HCT116 (cell line): Measurements from ENCODE around the gene CDH4.

Experiments used
- CBX3 ChIP-seq: IDR thresholded peaks from 2 replicates; pipeline ENCODE4 v1.6.1; 2012; ENCODE audit warnings: low read depth
- EGR1 ChIP-seq: IDR thresholded peaks from 2 replicates; pipeline ENCODE4 v1.6.1; 2012; ENCODE audit warnings: low read depth
- EZH2 ChIP-seq: fragments of 200-600 bp; sonication (generic); IDR thresholded peaks from 2 replicates; pipeline ENCODE4 v1.6.1; 2017; ENCODE audit warnings: antibody characterized with exemption, mixed run types
- EZH2phosphoT487 ChIP-seq: fragments of 200-600 bp; IDR thresholded peaks from 2 replicates; pipeline ENCODE4 v1.6.1; 2018; ENCODE audit warnings: antibody characterized with exemption, borderline replicate concordance
- POLR2A ChIP-seq: IDR thresholded peaks from 2 replicates; pipeline ENCODE4 v1.7.0; 2011; ENCODE audit warnings: borderline replicate concordance; ENCODE audit not compliant: insufficient read depth, insufficient read length; ENCODE audit errors: extremely low read depth
- POLR2AphosphoS5 ChIP-seq: IDR thresholded peaks from 2 replicates; pipeline ENCODE4 v1.6.1; 2011; ENCODE audit warnings: mild to moderate bottlenecking, low read depth, low read length, moderate library complexity
- SIN3A ChIP-seq: IDR thresholded peaks from 2 replicates; pipeline ENCODE4 v1.6.1; 2012; ENCODE audit warnings: low read depth
- SP1 ChIP-seq: IDR thresholded peaks from 2 replicates; pipeline ENCODE4 v1.6.1; 2012; ENCODE audit warnings: low read depth
- SRF ChIP-seq: IDR thresholded peaks from 2 replicates; pipeline ENCODE4 v1.6.1; 2012; ENCODE audit warnings: low read depth
- ZNF274 ChIP-seq: fragments of 200-500 bp; sonication (Bioruptor generic); IDR thresholded peaks from 2 replicates; pipeline ENCODE4 v1.6.1; 2014; ENCODE audit warnings: mild to moderate bottlenecking, low read depth, low read length, inconsistent platforms
- TF ChIP-seq, protein P1 (sequence below), 3 experiments: fragments of 200-600 bp in 1 of 3; sonication (generic) in 1 of 3; IDR thresholded peaks in 2 of 3; conservative IDR thresholded peaks in 1 of 3; 2 replicates each; pipeline ENCODE4 v1.5.1; 2012 to 2017; ENCODE audit warnings: low read depth in 2 of 3, low read length in 2 of 3, antibody characterized with exemption in 1 of 3, borderline replicate concordance in 1 of 3, control low read depth in 1 of 3, mild to moderate bottlenecking in 1 of 3, mixed read lengths in 1 of 3, mixed run types in 1 of 3, moderate library complexity in 1 of 3; ENCODE audit not compliant: insufficient read depth in 1 of 3
- TF ChIP-seq, protein P2 (sequence below): IDR thresholded peaks from 2 replicates; pipeline ENCODE4 v1.6.1; 2012
- TF ChIP-seq, protein P3 (sequence below): IDR thresholded peaks from 2 replicates; pipeline ENCODE4 v1.6.1; 2012; ENCODE audit warnings: low read depth

DNA sequence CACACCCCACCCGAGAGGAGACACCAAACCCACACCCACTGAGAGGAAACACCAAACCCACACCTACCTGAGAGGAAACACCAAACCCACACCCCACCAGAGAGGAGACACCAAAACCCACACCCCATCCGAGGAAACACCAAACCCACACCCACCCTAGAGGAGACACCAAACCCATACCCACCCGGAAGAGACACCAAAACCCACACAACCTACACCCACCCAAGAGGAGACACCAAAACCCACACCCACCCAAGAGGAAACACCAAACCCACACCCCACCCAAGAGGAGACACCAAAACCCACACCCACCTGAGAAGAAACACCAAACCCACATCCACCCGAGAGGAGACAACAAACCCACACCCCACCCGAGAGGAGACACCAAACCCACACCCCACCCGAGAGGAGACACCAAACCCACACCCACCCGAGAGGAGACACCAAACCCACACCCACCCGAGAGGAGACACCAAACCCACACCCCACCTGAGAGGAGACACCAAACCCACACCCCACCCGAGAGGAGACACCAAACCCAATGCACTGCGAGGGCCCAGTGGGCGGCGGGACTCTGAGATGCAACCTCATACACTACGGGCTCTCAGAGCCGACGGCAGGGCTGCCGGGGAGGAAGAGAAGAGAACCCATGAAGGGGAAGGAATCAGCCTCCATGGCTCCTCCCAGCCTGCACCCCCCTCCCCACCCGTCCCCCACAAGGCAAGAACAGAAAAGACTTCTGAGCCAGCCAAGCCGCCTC lies 730.3 kb downstream of the CDH4 start:
- TF ChIP-seq EZH2 (no peak), POLR2A (no peak), EZH2phosphoT487 (no peak), ZNF274 (no peak), SRF (no peak), SP1 (no peak), POLR2AphosphoS5 (no peak), SIN3A (no peak), CBX3 (no peak), EGR1 (no peak)
- TF ChIP-seq, protein P1, sequence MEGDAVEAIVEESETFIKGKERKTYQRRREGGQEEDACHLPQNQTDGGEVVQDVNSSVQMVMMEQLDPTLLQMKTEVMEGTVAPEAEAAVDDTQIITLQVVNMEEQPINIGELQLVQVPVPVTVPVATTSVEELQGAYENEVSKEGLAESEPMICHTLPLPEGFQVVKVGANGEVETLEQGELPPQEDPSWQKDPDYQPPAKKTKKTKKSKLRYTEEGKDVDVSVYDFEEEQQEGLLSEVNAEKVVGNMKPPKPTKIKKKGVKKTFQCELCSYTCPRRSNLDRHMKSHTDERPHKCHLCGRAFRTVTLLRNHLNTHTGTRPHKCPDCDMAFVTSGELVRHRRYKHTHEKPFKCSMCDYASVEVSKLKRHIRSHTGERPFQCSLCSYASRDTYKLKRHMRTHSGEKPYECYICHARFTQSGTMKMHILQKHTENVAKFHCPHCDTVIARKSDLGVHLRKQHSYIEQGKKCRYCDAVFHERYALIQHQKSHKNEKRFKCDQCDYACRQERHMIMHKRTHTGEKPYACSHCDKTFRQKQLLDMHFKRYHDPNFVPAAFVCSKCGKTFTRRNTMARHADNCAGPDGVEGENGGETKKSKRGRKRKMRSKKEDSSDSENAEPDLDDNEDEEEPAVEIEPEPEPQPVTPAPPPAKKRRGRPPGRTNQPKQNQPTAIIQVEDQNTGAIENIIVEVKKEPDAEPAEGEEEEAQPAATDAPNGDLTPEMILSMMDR (IDR thresholded peaks at IDR 0.05 in 2 of 3, conservative IDR thresholded peaks at IDR 0.05 in 1 of 3; ENCODE audit: borderline replicate concordance in 1 of 3, insufficient read depth in 1 of 3, low read depth in 2 of 3, low read length in 2 of 3), result no peak
- TF ChIP-seq, protein P2, sequence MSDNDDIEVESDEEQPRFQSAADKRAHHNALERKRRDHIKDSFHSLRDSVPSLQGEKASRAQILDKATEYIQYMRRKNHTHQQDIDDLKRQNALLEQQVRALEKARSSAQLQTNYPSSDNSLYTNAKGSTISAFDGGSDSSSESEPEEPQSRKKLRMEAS, result no peak
- TF ChIP-seq, protein P3, sequence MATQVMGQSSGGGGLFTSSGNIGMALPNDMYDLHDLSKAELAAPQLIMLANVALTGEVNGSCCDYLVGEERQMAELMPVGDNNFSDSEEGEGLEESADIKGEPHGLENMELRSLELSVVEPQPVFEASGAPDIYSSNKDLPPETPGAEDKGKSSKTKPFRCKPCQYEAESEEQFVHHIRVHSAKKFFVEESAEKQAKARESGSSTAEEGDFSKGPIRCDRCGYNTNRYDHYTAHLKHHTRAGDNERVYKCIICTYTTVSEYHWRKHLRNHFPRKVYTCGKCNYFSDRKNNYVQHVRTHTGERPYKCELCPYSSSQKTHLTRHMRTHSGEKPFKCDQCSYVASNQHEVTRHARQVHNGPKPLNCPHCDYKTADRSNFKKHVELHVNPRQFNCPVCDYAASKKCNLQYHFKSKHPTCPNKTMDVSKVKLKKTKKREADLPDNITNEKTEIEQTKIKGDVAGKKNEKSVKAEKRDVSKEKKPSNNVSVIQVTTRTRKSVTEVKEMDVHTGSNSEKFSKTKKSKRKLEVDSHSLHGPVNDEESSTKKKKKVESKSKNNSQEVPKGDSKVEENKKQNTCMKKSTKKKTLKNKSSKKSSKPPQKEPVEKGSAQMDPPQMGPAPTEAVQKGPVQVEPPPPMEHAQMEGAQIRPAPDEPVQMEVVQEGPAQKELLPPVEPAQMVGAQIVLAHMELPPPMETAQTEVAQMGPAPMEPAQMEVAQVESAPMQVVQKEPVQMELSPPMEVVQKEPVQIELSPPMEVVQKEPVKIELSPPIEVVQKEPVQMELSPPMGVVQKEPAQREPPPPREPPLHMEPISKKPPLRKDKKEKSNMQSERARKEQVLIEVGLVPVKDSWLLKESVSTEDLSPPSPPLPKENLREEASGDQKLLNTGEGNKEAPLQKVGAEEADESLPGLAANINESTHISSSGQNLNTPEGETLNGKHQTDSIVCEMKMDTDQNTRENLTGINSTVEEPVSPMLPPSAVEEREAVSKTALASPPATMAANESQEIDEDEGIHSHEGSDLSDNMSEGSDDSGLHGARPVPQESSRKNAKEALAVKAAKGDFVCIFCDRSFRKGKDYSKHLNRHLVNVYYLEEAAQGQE, result no peak
